ENCODE measurements around the gene PSD4. TPM values are rescaled to one million over a fixed set of nuclear protein-coding genes. Genes with fewer than 3 reads are reported as not detected.

PSD4 gene
- total RNA-seq, 1 experiment from 2014 or later = 46.6 TPM

DNA sequence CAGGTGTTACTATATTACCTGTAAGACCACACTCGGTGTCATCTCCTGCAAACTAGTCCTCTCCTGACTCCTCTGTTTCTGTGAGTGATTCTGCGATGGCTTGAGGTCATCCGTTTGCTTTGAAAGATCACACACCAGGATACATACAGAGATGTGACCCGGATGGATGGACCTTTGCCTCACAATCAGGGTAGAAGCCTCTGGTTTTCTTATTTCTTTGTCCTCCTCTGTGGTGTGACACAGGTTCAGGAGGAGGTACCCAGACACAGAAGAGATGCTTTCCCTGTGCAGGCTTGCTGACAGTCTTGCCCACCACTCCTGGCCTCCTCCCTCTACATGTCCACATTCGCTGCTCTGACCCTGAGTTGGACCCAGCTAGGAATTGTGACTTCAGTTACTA lies 34.6 kb downstream of the PSD4 start:
- no peak overlapping the region for H3K4me3 ChIP-seq (ENCODE audit: low read length)
- no peak overlapping the region for H3K4me2 ChIP-seq (ENCODE audit: low read length)
- ChIA-PET POLR2A (ENCODE audit: unreplicated experiment) (no interaction called here), CTCF (no interaction called here)
- ATAC-seq (no peak), DNase-seq (no peak)
- H3K27me3 ChIP-seq (ENCODE audit: low read length) = no peaks in the 10 kb centered on the region
- no peaks in the 10 kb centered on the region for H4K20me1 ChIP-seq (ENCODE audit: low read length)
- H3K9me2 ChIP-seq (replicated peaks; ENCODE audit: low read length) = no peaks in the 10 kb centered on the region
- H3K27ac ChIP-seq (ENCODE audit: low read length) = no peak overlapping the region
- peaks cover 24% of the 10 kb centered on the region for H3K4me1 ChIP-seq (ENCODE audit: insufficient read depth, low read length)
- H3K79me2 ChIP-seq (ENCODE audit: low read length) = no peaks in the 10 kb centered on the region
- intact Hi-C loops (cut with micrococcal nuclease) = no loop called here
- H3F3A ChIP-seq (ENCODE audit: low read length, unreplicated experiment) = no peaks in the 10 kb centered on the region
- no peaks in the 10 kb centered on the region for H3K9me3 ChIP-seq (ENCODE audit: low read length)
- no TSS peak for BruUV-seq (replicated peaks)
- H3K36me3 ChIP-seq (ENCODE audit: low read depth, low read length) = no peaks in the 10 kb centered on the region
- H3K9ac ChIP-seq (ENCODE audit: low read length) = no peak overlapping the region
- no peak for TF ChIP-seq EZH2phosphoT487 (IDR thresholded peaks at IDR 0.05; ENCODE audit: borderline replicate concordance, low read length)
- TF ChIP-seq EZH2 (IDR thresholded peaks at IDR 0.05; ENCODE audit: low read length, unreplicated experiment) = no peak
- TF ChIP-seq, protein P1, sequence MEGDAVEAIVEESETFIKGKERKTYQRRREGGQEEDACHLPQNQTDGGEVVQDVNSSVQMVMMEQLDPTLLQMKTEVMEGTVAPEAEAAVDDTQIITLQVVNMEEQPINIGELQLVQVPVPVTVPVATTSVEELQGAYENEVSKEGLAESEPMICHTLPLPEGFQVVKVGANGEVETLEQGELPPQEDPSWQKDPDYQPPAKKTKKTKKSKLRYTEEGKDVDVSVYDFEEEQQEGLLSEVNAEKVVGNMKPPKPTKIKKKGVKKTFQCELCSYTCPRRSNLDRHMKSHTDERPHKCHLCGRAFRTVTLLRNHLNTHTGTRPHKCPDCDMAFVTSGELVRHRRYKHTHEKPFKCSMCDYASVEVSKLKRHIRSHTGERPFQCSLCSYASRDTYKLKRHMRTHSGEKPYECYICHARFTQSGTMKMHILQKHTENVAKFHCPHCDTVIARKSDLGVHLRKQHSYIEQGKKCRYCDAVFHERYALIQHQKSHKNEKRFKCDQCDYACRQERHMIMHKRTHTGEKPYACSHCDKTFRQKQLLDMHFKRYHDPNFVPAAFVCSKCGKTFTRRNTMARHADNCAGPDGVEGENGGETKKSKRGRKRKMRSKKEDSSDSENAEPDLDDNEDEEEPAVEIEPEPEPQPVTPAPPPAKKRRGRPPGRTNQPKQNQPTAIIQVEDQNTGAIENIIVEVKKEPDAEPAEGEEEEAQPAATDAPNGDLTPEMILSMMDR (conservative IDR thresholded peaks at IDR 0.05; ENCODE audit: low read depth, low read length) = no peak
- no peak overlapping the region for H2AFZ ChIP-seq (ENCODE audit: low read length)

DNA sequence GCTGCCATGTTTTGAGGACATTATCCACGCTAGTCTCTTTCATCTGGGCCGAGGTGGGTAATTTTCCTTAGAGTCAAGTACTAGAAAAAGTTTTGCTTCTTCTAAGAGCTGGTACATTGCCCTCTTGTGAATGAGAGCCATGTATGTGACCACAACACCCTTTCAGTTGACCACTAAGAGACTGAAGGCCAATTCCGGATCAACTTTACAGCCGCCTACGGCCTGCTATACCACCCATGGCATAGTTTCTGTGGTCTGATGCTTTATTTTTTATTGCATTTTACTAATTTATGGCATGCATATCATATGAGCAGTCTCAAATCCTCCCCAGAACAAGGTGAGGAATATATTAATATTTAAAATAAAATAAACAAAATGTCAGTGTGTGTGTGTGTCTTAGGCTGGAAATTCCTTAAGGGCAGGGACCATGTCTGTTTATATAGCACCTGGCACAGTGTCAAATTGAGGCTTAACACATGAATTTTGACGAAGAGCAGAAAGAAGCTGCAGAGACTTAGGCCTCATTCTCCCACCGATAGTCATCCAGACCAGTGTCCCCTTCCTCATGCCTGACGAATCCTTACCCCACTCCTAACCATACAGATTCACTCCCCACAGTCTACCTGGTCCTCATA lies 35.4 kb downstream of the PSD4 start:
- H3K4me3 ChIP-seq (ENCODE audit: low read length) = no peak overlapping the region
- H3K9me3 ChIP-seq (ENCODE audit: low read length) = no peaks in the 10 kb centered on the region
- peaks cover 22% of the 10 kb centered on the region for H3K4me1 ChIP-seq (ENCODE audit: insufficient read depth, low read length)
- no peak overlapping the region for H3K9ac ChIP-seq (ENCODE audit: low read length)
- no peak for DNase-seq
- intact Hi-C loops (cut with micrococcal nuclease) = no loop called here
- H2AFZ ChIP-seq (ENCODE audit: low read length) = no peak overlapping the region
- H3K4me2 ChIP-seq (ENCODE audit: low read length) = no peak overlapping the region
- ChIA-PET POLR2A (ENCODE audit: unreplicated experiment) (no interaction called here), CTCF (no interaction called here)
- H4K20me1 ChIP-seq (ENCODE audit: low read length) = no peaks in the 10 kb centered on the region
- no peak for ATAC-seq
- H3F3A ChIP-seq (ENCODE audit: low read length, unreplicated experiment) = no peaks in the 10 kb centered on the region
- no TSS peak for BruUV-seq (replicated peaks)
- no peaks in the 10 kb centered on the region for H3K79me2 ChIP-seq (ENCODE audit: low read length)
- no peaks in the 10 kb centered on the region for H3K36me3 ChIP-seq (ENCODE audit: low read depth, low read length)
- H3K27ac ChIP-seq (ENCODE audit: low read length) = no peak overlapping the region
- H3K27me3 ChIP-seq (ENCODE audit: low read length) = no peaks in the 10 kb centered on the region
- no peak for TF ChIP-seq EZH2 (IDR thresholded peaks at IDR 0.05; ENCODE audit: low read length, unreplicated experiment)
- TF ChIP-seq, protein P1 (conservative IDR thresholded peaks at IDR 0.05; ENCODE audit: low read depth, low read length) = no peak
- TF ChIP-seq EZH2phosphoT487 (IDR thresholded peaks at IDR 0.05; ENCODE audit: borderline replicate concordance, low read length) = no peak
- no peaks in the 10 kb centered on the region for H3K9me2 ChIP-seq (replicated peaks; ENCODE audit: low read length)

- ChIA-PET CTCF (no interaction called here), POLR2A (ENCODE audit: unreplicated experiment) (no interaction called here)
- H3K27ac ChIP-seq (ENCODE audit: low read length) = no peak overlapping the region
- peaks cover 20% of the 10 kb centered on the region for H3K4me1 ChIP-seq (ENCODE audit: insufficient read depth, low read length)
- H3K9me3 ChIP-seq (ENCODE audit: low read length) = no peaks in the 10 kb centered on the region
- no peaks in the 10 kb centered on the region for H4K20me1 ChIP-seq (ENCODE audit: low read length)
- H3K36me3 ChIP-seq (ENCODE audit: low read depth, low read length) = no peaks in the 10 kb centered on the region
- H3K4me2 ChIP-seq (ENCODE audit: low read length) = no peak overlapping the region
- H3K79me2 ChIP-seq (ENCODE audit: low read length) = no peaks in the 10 kb centered on the region
- H3F3A ChIP-seq (ENCODE audit: low read length, unreplicated experiment) = no peaks in the 10 kb centered on the region
- BruUV-seq (replicated peaks) = no TSS peak
- no peak overlapping the region for H2AFZ ChIP-seq (ENCODE audit: low read length)
- H3K9me2 ChIP-seq (replicated peaks; ENCODE audit: low read length) = no peaks in the 10 kb centered on the region
- no peak overlapping the region for H3K9ac ChIP-seq (ENCODE audit: low read length)
- no peak overlapping the region for H3K4me3 ChIP-seq (ENCODE audit: low read length)
- intact Hi-C loops (cut with micrococcal nuclease) = loop anchor here (2.0 kb wide), 1 partner anchor 31 kb away; no protein-coding TSS in a partner anchor
- no peak for DNase-seq
- TF ChIP-seq EZH2phosphoT487 (IDR thresholded peaks at IDR 0.05; ENCODE audit: borderline replicate concordance, low read length) (no peak), EZH2 (IDR thresholded peaks at IDR 0.05; ENCODE audit: low read length, unreplicated experiment) (no peak)
- TF ChIP-seq, protein P1 (conservative IDR thresholded peaks at IDR 0.05; ENCODE audit: low read depth, low read length) = no peak
- no peaks in the 10 kb centered on the region for H3K27me3 ChIP-seq (ENCODE audit: low read length)
- ATAC-seq = no peak
These were observed 35.9 kb downstream of the PSD4 start for GRCh38 chr2:113209646-113210171.

Measured in PC-3 (cell line).